Activated naive CD4-positive, alpha-beta T cell treated with anti-CD3 and anti-CD28 coated beads, Interleukin-2, amount 50 U/mL, for 72 hours (primary cell): ENCODE results near the gene ENOX1. TPM values are rescaled to one million over a fixed set of nuclear protein-coding genes. Genes with fewer than 3 reads are reported as not detected.

Experiments used
- ATAC-seq, 2 donors: fragments of 150-1000 bp; cut with Tn5 transposase; 2 replicates each; pipeline ENCODE4 v1.10.0; 2021; ENCODE audit warnings: mild to moderate bottlenecking in 2 of 2, moderate library complexity in 2 of 2
- DNase-seq, 2 donors: peaks; one replicate each; pipeline ENCODE4 v3.0.0; 2021 to 2022; ENCODE audit warnings: low spot score in 2 of 2
- H3K27ac Mint-ChIP-seq, 2 donors: one replicate each; pipeline ENCODE4 v1.8.0; 2022; ENCODE audit warnings: mild to moderate bottlenecking in 2 of 2, mixed read lengths in 2 of 2
- H3K36me3 Mint-ChIP-seq, 2 donors: one replicate each; pipeline ENCODE4 v1.8.0; 2022; ENCODE audit warnings: mixed read lengths in 2 of 2
- H3K9me3 Mint-ChIP-seq, 2 donors: one replicate each; pipeline ENCODE4 v1.8.0; 2022; ENCODE audit warnings: mixed read lengths in 2 of 2
- total RNA-seq, 2 donors: library from RNA; stranded (reverse); gene quantifications; one replicate each; pipeline ENCODE4 v1.2.3, GENCODE V29; 2022

The ENOX1 gene
- total RNA-seq, 2 donors from 2014 or later, result 1.8 TPM; not detected in 1

GRCh38 chr13:43268632-43269031 is 518.1 kb downstream of the ENOX1 start:
- ATAC-seq (no peak), DNase-seq (no peak)
- no peak overlapping the region for H3K27ac Mint-ChIP-seq
- no peaks in the 10 kb centered on the region for H3K9me3 Mint-ChIP-seq
- H3K36me3 Mint-ChIP-seq, result no peaks in the 10 kb centered on the region

- DNase-seq (no peak), ATAC-seq (no peak)
- H3K27ac Mint-ChIP-seq, result no peak overlapping the region
- H3K9me3 Mint-ChIP-seq, result no peaks in the 10 kb centered on the region
- H3K36me3 Mint-ChIP-seq, result no peaks in the 10 kb centered on the region
These were observed 518.9 kb downstream of the ENOX1 start for GRCh38 chr13:43267916-43268315.

DNA sequence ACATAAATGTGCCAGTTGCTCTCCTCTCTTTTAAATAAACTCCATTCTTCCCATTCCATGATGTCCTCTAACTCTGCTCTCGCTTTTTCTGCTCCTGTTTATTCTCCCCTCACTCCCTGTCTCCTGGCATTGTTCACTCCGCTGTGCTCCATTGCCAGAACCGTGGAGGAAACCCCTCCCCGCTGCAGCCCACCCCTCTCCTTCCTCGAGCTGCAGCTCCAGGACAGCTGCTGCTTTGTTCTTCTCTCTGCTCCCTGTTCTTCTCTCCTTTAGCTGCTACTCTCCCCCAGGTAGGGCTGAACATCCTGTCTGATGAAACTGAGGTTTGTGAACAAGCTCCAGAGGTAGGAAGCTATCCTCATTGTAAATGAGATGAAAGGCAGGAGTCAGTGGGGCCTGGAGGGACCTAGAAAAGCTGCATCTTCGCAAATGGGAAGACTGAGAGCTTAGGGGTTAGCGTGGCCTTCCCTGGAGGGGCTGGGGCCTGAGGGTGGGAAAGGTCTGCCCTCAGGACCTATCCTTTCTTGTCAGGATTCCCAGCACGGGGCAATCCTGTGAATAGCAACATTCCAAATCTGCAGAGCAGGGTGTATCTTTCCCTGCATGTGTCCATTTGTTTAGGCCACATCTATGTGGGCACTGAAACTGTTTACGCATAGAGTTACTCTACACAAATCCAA is 519.7 kb downstream of the ENOX1 start:
- no peaks in the 10 kb centered on the region for H3K36me3 Mint-ChIP-seq
- no peak for ATAC-seq
- H3K27ac Mint-ChIP-seq, result peak overlapping the region in 1 of 2 donors; percentile 52
- DNase-seq, result no peak
- no peaks in the 10 kb centered on the region for H3K9me3 Mint-ChIP-seq

DNA sequence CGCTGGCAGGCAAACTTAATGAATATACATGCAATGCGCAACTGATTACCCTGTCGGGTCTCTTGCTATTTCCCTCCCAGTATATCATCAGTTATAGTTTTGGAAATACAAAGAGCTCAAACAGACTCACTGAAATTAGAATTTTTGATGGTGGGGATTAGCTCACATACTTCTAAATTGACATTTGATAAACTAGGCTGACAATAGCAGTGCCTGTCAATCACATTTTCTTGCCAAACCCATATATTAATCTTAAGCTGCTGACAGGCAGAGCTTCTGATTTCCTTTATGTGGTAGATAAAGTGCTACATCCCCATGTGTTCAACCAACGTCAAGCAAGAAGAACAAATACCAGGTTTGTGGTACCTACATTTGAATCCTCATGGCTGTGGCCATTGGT is 521.7 kb downstream of the ENOX1 start:
- Mint-ChIP-seq H3K9me3 (no peaks in the 10 kb centered on the region), H3K27ac (no peak overlapping the region), H3K36me3 (no peaks in the 10 kb centered on the region)
- no peak for ATAC-seq
- DNase-seq, result no peak

- Mint-ChIP-seq H3K9me3 (no peaks in the 10 kb centered on the region), H3K27ac (no peak overlapping the region)
- no peak for ATAC-seq
These were observed 522.3 kb downstream of the ENOX1 start for GRCh38 chr13:43264458-43264857.

GRCh38 chr13:43263047-43263446 is 523.7 kb downstream of the ENOX1 start:
- no peaks in the 10 kb centered on the region for H3K9me3 Mint-ChIP-seq

More at GRCh38 chr13:43264458-43264857, 522.3 kb downstream of the ENOX1 start:
- no peaks in the 10 kb centered on the region for H3K36me3 Mint-ChIP-seq
- DNase-seq, result no peak

GRCh38 chr13:43260999-43261398 is 525.8 kb downstream of the ENOX1 start:
- ATAC-seq (no peak), DNase-seq (no peak)
- Mint-ChIP-seq H3K36me3 (no peaks in the 10 kb centered on the region), H3K27ac (no peak overlapping the region), H3K9me3 (no peaks in the 10 kb centered on the region)

More at GRCh38 chr13:43263047-43263446, 523.7 kb downstream of the ENOX1 start:
- ATAC-seq (no peak), DNase-seq (no peak)
- Mint-ChIP-seq H3K36me3 (no peaks in the 10 kb centered on the region), H3K27ac (no peak overlapping the region)

DNA sequence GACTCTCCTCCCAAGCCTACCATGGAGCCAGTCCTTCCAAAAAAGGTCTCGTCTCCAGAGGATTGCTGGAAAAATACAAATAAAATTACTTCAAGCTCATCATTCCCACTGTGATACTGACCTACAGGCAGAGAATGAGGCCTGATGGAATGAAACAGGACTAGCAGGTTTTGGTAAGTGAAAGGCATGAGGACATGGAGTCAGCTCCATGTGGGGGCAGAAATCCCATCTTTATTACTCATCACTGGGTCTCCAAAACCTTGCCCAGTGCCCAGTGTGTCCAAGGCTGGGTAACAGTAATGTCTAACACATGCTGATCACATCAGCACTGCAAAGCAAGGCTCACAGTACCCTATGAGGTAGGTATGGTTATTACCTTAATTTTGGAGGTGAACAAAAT is 528.0 kb downstream of the ENOX1 start:
- Mint-ChIP-seq H3K36me3 (no peaks in the 10 kb centered on the region), H3K9me3 (no peaks in the 10 kb centered on the region), H3K27ac (no peak overlapping the region)
- DNase-seq (no peak), ATAC-seq (no peak)

- no peak for ATAC-seq
- no peaks in the 10 kb centered on the region for H3K36me3 Mint-ChIP-seq
- no peak overlapping the region for H3K27ac Mint-ChIP-seq
- no peaks in the 10 kb centered on the region for H3K9me3 Mint-ChIP-seq
- no peak for DNase-seq
These were observed 529.0 kb downstream of the ENOX1 start for GRCh38 chr13:43257765-43258164.

DNA sequence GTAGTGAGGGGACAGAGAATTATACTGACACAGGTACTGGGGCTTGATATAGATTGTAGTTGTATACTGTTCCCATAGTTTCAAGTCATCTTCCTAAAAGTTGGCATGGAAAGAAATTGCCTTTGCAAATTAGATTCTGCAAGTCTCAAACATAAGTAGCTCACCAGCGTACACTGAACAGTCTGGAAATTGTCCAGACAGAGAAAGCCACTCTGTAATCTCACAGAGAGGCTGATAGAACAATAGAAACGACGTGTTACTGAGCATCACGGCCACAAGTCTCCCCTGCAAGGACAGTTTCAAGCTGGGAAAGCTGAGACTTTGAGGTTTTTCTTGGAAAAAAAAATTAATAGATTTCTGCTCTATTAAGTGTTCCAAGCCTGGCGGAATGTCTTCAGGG is 534.8 kb downstream of the ENOX1 start:
- Mint-ChIP-seq H3K27ac (no peak overlapping the region), H3K9me3 (no peaks in the 10 kb centered on the region), H3K36me3 (no peaks in the 10 kb centered on the region)
- DNase-seq (no peak), ATAC-seq (no peak)

- Mint-ChIP-seq H3K36me3 (no peaks in the 10 kb centered on the region), H3K9me3 (no peaks in the 10 kb centered on the region), H3K27ac (no peak overlapping the region)
- DNase-seq, result no peak
- no peak for ATAC-seq
These were observed 540.4 kb downstream of the ENOX1 start for GRCh38 chr13:43246382-43246781.

DNA sequence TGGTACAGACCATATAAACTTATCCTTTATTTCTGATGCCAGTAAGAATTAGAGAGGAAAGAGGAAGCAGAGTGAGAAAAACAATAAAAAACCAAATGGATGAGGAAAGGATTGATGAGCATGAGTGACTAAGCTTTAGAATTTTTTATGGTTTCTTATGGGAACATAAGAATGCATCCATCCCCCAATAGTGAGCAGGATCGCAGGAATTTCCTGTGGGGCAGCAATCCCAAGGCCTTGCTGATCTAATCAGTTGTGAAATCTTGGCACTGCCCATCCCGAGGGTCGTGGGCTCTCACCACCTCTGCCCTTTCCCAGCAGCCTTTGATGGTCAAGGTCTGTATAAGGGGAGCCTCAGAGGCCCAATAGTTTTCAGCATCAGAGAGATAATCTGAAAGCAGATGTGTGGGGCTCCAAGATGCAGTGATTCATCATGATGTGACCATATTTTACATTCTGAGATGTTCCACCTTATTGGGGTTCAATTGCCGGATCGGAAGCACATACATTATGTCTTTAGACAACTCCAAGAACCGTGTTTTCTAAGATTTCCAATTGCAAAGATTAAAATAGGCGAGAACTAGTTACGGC is 541.3 kb downstream of the ENOX1 start:
- ATAC-seq (no peak), DNase-seq (no peak)
- no peaks in the 10 kb centered on the region for H3K9me3 Mint-ChIP-seq
- H3K27ac Mint-ChIP-seq, result no peak overlapping the region
- H3K36me3 Mint-ChIP-seq, result no peaks in the 10 kb centered on the region

DNA sequence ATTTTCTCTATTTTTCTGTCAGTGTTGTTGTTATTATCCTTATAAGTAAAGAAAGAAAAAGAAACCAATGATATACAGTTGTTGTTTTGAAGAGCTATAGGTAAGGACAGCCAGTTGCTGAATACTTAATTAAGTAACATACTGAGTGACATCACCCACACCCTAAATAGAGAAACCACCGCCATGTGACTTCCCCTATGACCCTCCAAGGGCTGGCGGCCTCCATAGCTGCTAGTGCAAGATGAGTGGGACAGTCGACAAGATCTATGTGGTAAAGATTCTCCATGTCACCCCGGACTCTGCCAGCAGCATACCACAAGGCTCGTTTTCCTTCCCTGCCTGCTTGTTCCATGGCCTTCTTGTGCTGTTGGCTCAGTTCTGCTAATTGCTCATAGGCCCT is 542.3 kb downstream of the ENOX1 start:
- no peak overlapping the region for H3K27ac Mint-ChIP-seq
- no peaks in the 10 kb centered on the region for H3K36me3 Mint-ChIP-seq
- ATAC-seq, result no peak
- no peaks in the 10 kb centered on the region for H3K9me3 Mint-ChIP-seq
- DNase-seq, result no peak

- Mint-ChIP-seq H3K27ac (no peak overlapping the region), H3K36me3 (no peaks in the 10 kb centered on the region), H3K9me3 (no peaks in the 10 kb centered on the region)
- ATAC-seq (no peak), DNase-seq (no peak)
These were observed 543.1 kb downstream of the ENOX1 start for GRCh38 chr13:43243711-43244110.

- no peak for ATAC-seq
- H3K36me3 Mint-ChIP-seq, result no peaks in the 10 kb centered on the region
These were observed 544.7 kb downstream of the ENOX1 start for GRCh38 chr13:43242040-43242439.

GRCh38 chr13:43240278-43240677 is 546.5 kb downstream of the ENOX1 start:
- DNase-seq (no peak), ATAC-seq (no peak)
- H3K27ac Mint-ChIP-seq, result no peak overlapping the region
- H3K36me3 Mint-ChIP-seq, result no peaks in the 10 kb centered on the region
- H3K9me3 Mint-ChIP-seq, result no peaks in the 10 kb centered on the region

More at GRCh38 chr13:43242040-43242439, 544.7 kb downstream of the ENOX1 start:
- no peak for DNase-seq
- Mint-ChIP-seq H3K27ac (no peak overlapping the region), H3K9me3 (no peaks in the 10 kb centered on the region)

DNA sequence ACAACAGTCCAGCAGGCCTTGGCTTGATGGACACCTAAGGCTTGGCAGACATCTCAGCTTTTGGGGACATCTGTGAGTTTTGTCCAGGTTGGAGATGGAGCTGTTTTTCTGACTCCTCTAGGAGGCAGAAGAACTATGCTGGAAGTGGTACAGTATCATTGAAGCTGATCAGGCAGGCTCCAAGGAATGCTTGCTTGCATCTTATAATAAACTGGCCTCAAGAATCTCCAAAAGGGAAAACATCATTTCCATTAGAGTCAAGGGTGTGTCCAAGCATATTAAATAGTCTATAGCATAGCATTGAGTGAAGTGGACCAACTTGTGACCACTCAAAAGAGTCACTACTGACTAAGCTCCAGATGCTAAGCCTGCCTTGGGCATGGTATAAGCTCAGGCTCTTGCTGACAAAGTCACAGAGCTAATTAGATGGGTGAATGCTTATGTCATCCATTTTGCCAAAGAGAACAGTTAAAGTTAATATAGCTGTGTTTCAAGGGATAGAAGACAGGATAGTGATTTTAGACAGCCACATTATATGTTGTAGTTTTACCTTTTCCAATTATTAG is 547.4 kb downstream of the ENOX1 start:
- no peak overlapping the region for H3K27ac Mint-ChIP-seq
- ATAC-seq (no peak), DNase-seq (no peak)
- no peaks in the 10 kb centered on the region for H3K36me3 Mint-ChIP-seq
- no peaks in the 10 kb centered on the region for H3K9me3 Mint-ChIP-seq
